Fibroblast of skin of abdomen (primary cell): ENCODE data around the gene RERE. TPM values are rescaled to one million over a fixed set of nuclear protein-coding genes. Genes with fewer than 3 reads are reported as not detected.

ENCODE experiments used
- DNase-seq: peaks from one replicate; pipeline ENCODE4 v3.0.0-alpha.2; 2013
- polyA plus RNA-seq, 2 experiments: library from polyadenylated mRNA; unstranded; fragments of 120-200 nt; gene quantifications; one replicate each; pipeline ENCODE4 v1.2.1, GENCODE V29; 2013; ENCODE audit not compliant: insufficient read length in 2 of 2

Gene RERE
- polyA plus RNA-seq (2013, experiment 1 of 2; ENCODE audit: insufficient read length), result 52.8 TPM
- 49.8 TPM for polyA plus RNA-seq (2013, experiment 2 of 2; ENCODE audit: insufficient read length)

- peak; percentile 95 for DNase-seq
These were observed at the start of gene RERE for GRCh38 chr1:8817412-8818324. RERE (minus strand) TSS chr1:8817640.

GRCh38 chr1:8866792-8867415 is 49.5 kb upstream of the RERE start:
- DNase-seq, result no peak

GRCh38 chr1:8866173-8866791 is 48.8 kb upstream of the RERE start:
- DNase-seq, result no peak

GRCh38 chr1:8864713-8865344 is 47.4 kb upstream of the RERE start:
- no peak for DNase-seq

GRCh38 chr1:8863794-8864233 is 46.4 kb upstream of the RERE start:
- no peak for DNase-seq

GRCh38 chr1:8863138-8863537 is 45.7 kb upstream of the RERE start:
- DNase-seq, result no peak

GRCh38 chr1:8862528-8862927 is 45.1 kb upstream of the RERE start:
- no peak for DNase-seq

- no peak for DNase-seq
These were observed 43.5 kb upstream of the RERE start for GRCh38 chr1:8860738-8861516.

GRCh38 chr1:8858888-8859706 is 41.7 kb upstream of the RERE start:
- DNase-seq, result peak; percentile 57

- peak; percentile 88 for DNase-seq
These were observed 40.8 kb upstream of the RERE start for GRCh38 chr1:8858112-8858668.

GRCh38 chr1:8856689-8857412 is 39.4 kb upstream of the RERE start:
- DNase-seq, result no peak

- no peak for DNase-seq
These were observed 36.8 kb upstream of the RERE start for GRCh38 chr1:8854240-8854639.

- DNase-seq, result no peak
These were observed 33.6 kb upstream of the RERE start for GRCh38 chr1:8851060-8851459.

GRCh38 chr1:8848663-8849386 is 31.4 kb upstream of the RERE start:
- peak; percentile 88 for DNase-seq

- DNase-seq, result no peak
These were observed 30.6 kb upstream of the RERE start for GRCh38 chr1:8847990-8848389.

GRCh38 chr1:8846263-8846662 is 28.8 kb upstream of the RERE start:
- DNase-seq, result no peak

GRCh38 chr1:8845104-8846097 is 28.0 kb upstream of the RERE start:
- DNase-seq, result no peak

- DNase-seq, result no peak
These were observed 27.1 kb upstream of the RERE start for GRCh38 chr1:8844501-8845006.
